ENCODE measurements around the gene PXDN.

GRCh38 chr2:1702186-1702565 lies 42.1 kb downstream of the PXDN start:
- TF ChIP-seq EZH2 (IDR thresholded peaks at IDR 0.05) (no peak), FOXP2 (optimal IDR thresholded peaks at IDR 0.05; ENCODE audit: control extremely low read depth, extremely low read length, insufficient read depth) (no peak)
